Cardiac fibroblast (primary cell): ENCODE data around the gene SPNS2.

Source experiments
- DNase-seq, 2 donors: peaks; one replicate each; pipeline versions ENCODE4 v3.0.0 to v3.0.0-alpha.2; 2010; ENCODE audit warnings: low read depth in 2 of 2
- H3K4me3 ChIP-seq, 2 donors: replicated peaks in 1 of 2; 1 replicate in 1 of 2; 2 replicates in 1 of 2; pipeline ENCODE4 v1.5.1; 2011; ENCODE audit warnings: low read depth in 2 of 2, low read length in 2 of 2, mild to moderate bottlenecking in 2 of 2, moderate library complexity in 1 of 2
- TF ChIP-seq, protein P1 (sequence below): IDR thresholded peaks from one replicate; pipeline ENCODE4 v1.5.1; 2011; ENCODE audit warnings: low read depth, mild to moderate bottlenecking, low read length, inconsistent platforms

The SPNS2 gene

DNA sequence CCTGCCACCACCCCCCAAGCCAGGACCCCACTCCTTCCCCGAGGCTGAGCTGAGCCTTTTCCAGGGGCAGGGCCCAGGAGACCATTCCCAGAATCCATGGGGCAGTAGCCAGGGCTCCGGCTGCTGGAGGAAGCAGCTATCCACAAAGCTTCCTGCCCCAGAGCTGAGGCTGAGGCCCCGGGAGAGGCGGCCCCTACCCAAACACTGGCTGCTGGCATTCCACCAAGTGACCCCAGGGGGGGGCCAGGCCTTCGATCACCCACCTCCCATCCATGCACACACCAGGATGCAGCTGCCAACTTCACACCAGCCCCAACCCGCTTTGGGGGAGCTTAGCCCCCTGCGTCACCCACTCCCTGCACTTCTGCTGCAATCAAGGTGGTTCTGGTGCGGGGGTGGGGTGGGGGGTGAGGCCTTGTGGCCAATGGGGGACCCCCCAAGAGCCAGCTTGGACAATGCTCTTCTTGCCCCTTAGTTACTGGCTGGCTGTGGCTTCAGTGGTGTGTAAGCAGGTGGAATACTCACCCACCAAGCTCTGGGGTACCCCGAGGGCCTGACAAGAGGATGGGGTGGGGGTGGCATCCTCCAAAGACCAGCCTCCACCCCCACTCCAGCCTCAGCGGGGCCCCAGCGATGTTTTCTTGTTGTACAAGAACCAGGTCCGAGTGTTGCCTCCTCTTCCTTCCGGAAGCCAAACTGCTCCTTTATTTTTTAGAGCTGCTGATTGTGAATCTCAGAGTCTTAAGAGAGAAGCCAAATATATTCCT is 39.7 kb downstream of the SPNS2 start:
- TF ChIP-seq, protein P1, sequence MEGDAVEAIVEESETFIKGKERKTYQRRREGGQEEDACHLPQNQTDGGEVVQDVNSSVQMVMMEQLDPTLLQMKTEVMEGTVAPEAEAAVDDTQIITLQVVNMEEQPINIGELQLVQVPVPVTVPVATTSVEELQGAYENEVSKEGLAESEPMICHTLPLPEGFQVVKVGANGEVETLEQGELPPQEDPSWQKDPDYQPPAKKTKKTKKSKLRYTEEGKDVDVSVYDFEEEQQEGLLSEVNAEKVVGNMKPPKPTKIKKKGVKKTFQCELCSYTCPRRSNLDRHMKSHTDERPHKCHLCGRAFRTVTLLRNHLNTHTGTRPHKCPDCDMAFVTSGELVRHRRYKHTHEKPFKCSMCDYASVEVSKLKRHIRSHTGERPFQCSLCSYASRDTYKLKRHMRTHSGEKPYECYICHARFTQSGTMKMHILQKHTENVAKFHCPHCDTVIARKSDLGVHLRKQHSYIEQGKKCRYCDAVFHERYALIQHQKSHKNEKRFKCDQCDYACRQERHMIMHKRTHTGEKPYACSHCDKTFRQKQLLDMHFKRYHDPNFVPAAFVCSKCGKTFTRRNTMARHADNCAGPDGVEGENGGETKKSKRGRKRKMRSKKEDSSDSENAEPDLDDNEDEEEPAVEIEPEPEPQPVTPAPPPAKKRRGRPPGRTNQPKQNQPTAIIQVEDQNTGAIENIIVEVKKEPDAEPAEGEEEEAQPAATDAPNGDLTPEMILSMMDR: no peak

DNA sequence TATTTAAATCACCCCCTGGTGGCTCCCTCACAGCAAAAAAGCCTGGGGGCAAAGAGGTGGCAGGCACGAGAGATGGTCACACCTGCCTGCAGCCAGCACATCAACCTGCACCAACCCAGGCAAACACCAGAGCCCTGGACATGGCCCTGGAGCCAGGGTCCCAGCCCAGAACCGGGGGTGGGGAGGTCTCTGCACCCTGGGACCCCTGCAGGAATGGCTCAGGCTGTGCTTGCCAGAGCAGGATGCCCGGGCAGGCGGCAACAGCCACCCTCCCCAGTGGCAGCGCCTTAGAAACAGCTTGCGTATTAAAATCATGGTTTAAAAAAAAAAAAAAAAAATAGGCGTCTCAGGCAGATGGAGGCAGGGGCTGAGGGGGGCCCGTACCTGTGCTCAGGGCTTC is 40.3 kb downstream of the SPNS2 start:
- DNase-seq: no peak
- no peak overlapping the region for H3K4me3 ChIP-seq
- TF ChIP-seq, protein P1: no peak

More for the DNA sequence above, 39.7 kb downstream of the SPNS2 start:
- DNase-seq: no peak
- H3K4me3 ChIP-seq: no peak overlapping the region

DNA sequence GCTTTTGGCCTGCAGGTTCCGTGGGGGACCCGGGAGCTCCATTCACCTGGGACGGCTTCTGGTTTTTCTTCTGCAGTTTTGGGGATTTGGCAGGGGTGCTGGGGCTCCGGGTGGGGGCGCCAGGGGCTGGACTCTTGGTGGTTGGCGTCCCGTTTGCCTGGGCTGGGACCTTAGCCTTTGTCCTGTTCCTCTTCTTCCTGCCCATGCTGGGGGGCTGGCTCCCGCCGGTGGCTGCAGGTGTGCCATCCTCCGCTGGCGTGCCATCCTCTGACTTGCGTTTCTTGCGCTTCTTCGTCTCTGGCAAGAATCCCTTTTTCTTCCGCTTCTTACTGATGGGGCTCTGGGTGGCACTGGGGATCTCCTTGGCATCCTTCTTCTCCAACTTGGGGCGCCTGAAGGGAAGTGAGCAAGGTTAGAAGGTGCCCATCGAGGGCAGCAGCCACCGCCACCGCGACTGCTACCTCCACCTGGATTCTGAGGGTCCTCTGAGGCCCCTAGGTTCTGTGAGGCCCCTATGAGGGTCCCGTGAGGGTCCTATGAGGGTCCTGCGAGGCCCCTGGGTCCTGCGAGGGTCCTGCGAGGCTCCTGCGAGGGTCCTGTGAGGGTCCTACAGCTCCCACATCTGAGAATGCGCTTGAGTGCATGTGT is 41.0 kb downstream of the SPNS2 start:
- no peak overlapping the region for H3K4me3 ChIP-seq
- TF ChIP-seq, protein P1: no peak
- no peak for DNase-seq

DNA sequence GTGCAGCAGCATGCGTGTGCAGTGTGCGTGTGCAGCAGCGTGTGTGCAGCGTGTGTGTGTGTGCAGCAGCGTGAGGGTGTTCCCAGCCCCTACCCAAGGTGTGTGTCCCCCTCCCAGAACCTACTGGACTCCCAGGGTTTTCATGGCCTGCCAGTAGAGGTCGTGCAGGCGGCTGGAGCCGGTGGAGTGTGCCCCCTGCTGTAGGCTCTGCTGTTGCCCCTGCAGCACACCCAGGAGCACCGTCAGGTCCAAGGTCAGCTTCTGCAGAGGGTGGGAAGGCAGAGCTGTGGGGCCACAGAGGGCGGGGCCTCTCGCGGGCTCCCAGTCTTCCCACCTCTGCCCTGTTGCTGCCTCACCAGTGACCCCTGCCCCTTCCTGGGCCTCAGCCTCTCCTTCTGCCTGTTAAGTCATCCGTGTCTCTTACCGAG is 41.6 kb downstream of the SPNS2 start:
- TF ChIP-seq, protein P1: peak; percentile 11
- no peak for DNase-seq
- H3K4me3 ChIP-seq: no peak overlapping the region

DNA sequence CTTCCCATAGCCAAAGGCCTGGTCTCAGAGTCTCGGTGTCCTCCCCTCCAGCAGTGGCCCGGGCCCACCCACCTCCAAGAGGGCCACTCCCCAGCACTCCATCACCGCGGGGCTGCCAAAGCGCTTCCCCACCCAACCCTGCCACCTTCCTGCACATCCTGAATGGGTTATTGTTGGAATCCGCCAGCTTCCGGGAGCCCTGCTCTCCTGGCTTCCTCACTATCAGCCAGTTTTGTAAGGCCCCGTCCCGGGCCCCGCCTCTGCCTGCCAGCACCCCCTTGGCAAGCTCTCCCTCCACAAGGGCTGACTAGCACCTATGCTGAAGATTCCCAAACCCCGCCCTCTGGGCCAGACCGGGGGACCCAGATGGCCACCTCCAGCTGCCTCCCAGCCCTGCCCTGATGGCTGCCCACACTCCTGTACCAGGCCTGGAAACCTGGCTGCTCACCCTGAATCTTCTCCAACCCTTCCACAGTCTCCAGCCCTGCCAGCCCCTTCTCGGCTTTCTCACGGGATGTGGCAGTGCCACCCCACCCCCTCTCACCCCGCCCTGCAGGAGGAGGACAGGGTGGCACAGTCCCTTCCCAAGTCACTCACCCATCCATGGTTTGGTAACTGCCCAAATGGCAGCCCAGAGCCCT is 42.1 kb downstream of the SPNS2 start:
- no peak overlapping the region for H3K4me3 ChIP-seq
- TF ChIP-seq, protein P1: no peak
- no peak for DNase-seq

DNA sequence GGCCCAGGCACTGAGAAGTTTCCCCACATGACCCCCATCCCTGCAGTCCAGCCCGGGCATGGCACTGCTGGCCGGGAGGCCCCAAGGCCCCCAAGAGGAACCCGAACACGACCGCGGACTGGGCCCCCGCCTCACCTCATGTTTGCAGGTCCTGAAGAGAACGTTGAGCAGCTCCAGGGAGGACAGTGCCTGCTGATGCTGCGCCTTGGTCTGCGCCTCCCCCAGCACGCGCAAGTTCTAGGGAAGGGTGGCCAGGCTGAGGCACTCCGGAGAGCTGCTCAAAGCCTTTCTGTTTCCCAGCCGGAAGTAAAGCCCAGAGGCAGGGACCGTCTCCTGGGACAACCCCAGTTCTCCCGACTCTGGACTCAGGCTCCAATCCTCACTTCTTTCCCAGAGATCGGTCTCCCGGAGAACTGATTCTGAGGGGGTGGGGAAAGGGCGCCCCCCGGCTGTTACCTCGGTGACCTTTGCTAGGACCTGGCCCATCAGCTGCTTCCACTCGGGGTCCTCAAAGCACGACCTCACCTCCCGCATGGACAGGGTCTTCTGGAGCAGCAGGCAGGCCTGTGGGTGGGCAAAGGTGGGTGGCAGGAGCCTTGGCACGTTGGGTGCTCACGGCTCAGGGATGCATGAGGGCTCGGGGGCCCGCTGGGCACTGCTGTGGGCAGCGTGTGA is 42.8 kb downstream of the SPNS2 start:
- no peak for DNase-seq
- TF ChIP-seq, protein P1: no peak
- no peak overlapping the region for H3K4me3 ChIP-seq
